Psoas muscle (tissue), 8 donors: ENCODE data around the gene HOXA4. TPM values are rescaled to one million over a fixed set of nuclear protein-coding genes. Genes with fewer than 3 reads are reported as not detected.

Experiments used
- ATAC-seq, 4 donors: fragments of 200-7000 bp; cut with Tn5 transposase; one replicate each; pipeline ENCODE4 v1.9.1; 2020; ENCODE audit warnings: moderate library complexity in 3 of 4, mild to moderate bottlenecking in 2 of 4
- DNase-seq, 2 donors: peaks; one replicate each; pipeline ENCODE4 v3.0.0-alpha.2; 2020
- H3K27ac ChIP-seq: fragments of 200-600 bp; one replicate; pipeline ENCODE4 v1.8.0; 2022
- H3K27me3 ChIP-seq, 3 donors: fragments of 200-600 bp in 1 of 3; one replicate each; pipeline versions ENCODE4 v1.6.1 to v1.8.0; 2013 to 2022; ENCODE audit warnings: low read length in 2 of 3, mild to moderate bottlenecking in 2 of 3, moderate library complexity in 1 of 3; ENCODE audit not compliant: insufficient read depth in 3 of 3
- H3K36me3 ChIP-seq, 2 donors: fragments of 200-600 bp in 1 of 2; one replicate each; pipeline versions ENCODE4 v1.6.1 to v1.8.0; 2013 to 2022; ENCODE audit warnings: low read depth in 1 of 2, mild to moderate bottlenecking in 1 of 2, moderate library complexity in 1 of 2; ENCODE audit not compliant: insufficient read depth in 1 of 2
- H3K4me1 ChIP-seq: fragments of 200-600 bp; one replicate; pipeline ENCODE4 v1.8.0; 2022
- H3K4me3 ChIP-seq: fragments of 200-600 bp; one replicate; pipeline ENCODE4 v1.8.0; 2022; ENCODE audit warnings: mild to moderate bottlenecking
- H3K9me3 ChIP-seq: fragments of 200-600 bp; one replicate; pipeline ENCODE4 v1.8.0; 2022
- CTCF ChIP-seq: fragments of 200-600 bp; IDR thresholded peaks from one replicate; pipeline ENCODE4 v1.8.0; 2022; ENCODE audit warnings: antibody characterized with exemption
- WGBS, 3 donors: extraction: QIAGEN DNeasy Blood & Tissue Kit; methylation state at CpG; one replicate each; pipeline versions ENCODE4 v1.1.6 to v1.1.7; 2013; 5-methylcytosine and 5-hydroxymethylcytosine counted together
- intact Hi-C, 2 donors: fragments of 100-400 bp; cut with DNase I; formaldehyde crosslinking; loops; one replicate each; pipeline versions ENCODE4 v1.11.0 to v1.14.2; 2022
- polyA plus RNA-seq, 3 donors: library from polyadenylated mRNA; stranded (reverse); fragments of 200-250 nt; gene quantifications; one replicate each; pipeline ENCODE4 v1.2.3, GENCODE V29; 2013
- total RNA-seq, 4 donors: library from RNA; stranded (reverse); fragmentation: NEBNext Ultra II Directional in 2 of 4; extraction: Animal tissue kit (Norgen Biotek cat#: 25700) in 2 of 4; gene quantifications; one replicate each; pipeline versions ENCODE4 v1.2.1 to v1.2.4, GENCODE V29; 2021 to 2023
- donor health status: healthy with polysubstance abuse.
- donor health status: DM: no; HTN: no; CAD: no; lungs with moderate emphysema.
- donor health status: Bipolar disorder and iron deficiency.
- donor health status: healthy.
- donor health status: DM: yes; HTN: yes; CAD: no.
- donor health status: DM: no; HTN: no; CAD: no.
- donor health status: DM: no; HTN: no; CAD: no.
- donor health status: DM: yes; HTN: yes; CAD: no.

Gene HOXA4
- total and polyA plus RNA-seq, 7 donors = 6.8 to 20.8 (median 10.1) TPM

GRCh38 chr7:27083646-27084045, 46.9 kb downstream of the HOXA4 start:
- Histone ChIP-seq H3K4me3 (no peak overlapping the region), H3K9me3 (no peaks in the 10 kb centered on the region), H3K27me3 (peaks cover 0 to 19% (median 6%) of the 10 kb centered on the region in 3 donors), H3K4me1 (no peaks in the 10 kb centered on the region), H3K36me3 (no peaks in the 10 kb centered on the region), H3K27ac (no peak overlapping the region)
- ATAC-seq = no peak
- intact Hi-C loops = no loop called here
- 89 to 92% (median 92%) methylated on average over 2 of the region's 2 CpGs for WGBS, 3 donors
- no peak for DNase-seq
- no peak for TF ChIP-seq CTCF

GRCh38 chr7:27082171-27082570, 48.4 kb downstream of the HOXA4 start:
- 71 to 92% (median 86%) methylated on average over 1 of the region's 1 CpG for WGBS, 3 donors

GRCh38 chr7:27080844-27081436, 49.6 kb downstream of the HOXA4 start:
- no peak for TF ChIP-seq CTCF
- Histone ChIP-seq H3K4me1 (no peaks in the 10 kb centered on the region), H3K9me3 (no peaks in the 10 kb centered on the region), H3K4me3 (no peak overlapping the region), H3K36me3 (no peaks in the 10 kb centered on the region), H3K27ac (no peak overlapping the region), H3K27me3 (no peaks in the 10 kb centered on the region)
- no peak for DNase-seq
- 81 to 84% (median 82%) methylated on average over 4 of the region's 4 CpGs for WGBS, 3 donors
- ATAC-seq = no peak
- intact Hi-C loops = no loop called here

More at GRCh38 chr7:27082171-27082570, 48.4 kb downstream of the HOXA4 start:
- Histone ChIP-seq H3K9me3 (no peaks in the 10 kb centered on the region), H3K27ac (no peak overlapping the region), H3K36me3 (no peaks in the 10 kb centered on the region), H3K4me3 (no peak overlapping the region), H3K4me1 (no peaks in the 10 kb centered on the region), H3K27me3 (peaks cover 0 to 4% (median 0%) of the 10 kb centered on the region in 3 donors)
- DNase-seq (no peak), ATAC-seq (no peak)
- intact Hi-C loops = no loop called here
- TF ChIP-seq CTCF = no peak

GRCh38 chr7:27079234-27079975, 51.2 kb downstream of the HOXA4 start:
- DNase-seq = no peak
- no peaks in the 10 kb centered on the region for H3K4me1 ChIP-seq
- 93 to 100% (median 94%) methylated on average over 1 of the region's 1 CpG for WGBS, 3 donors
- intact Hi-C loops = no loop called here
- no peak for TF ChIP-seq CTCF
- no peak overlapping the region for H3K4me3 ChIP-seq
- ATAC-seq = no peak
- H3K27ac ChIP-seq = no peak overlapping the region
- H3K27me3 ChIP-seq = no peaks in the 10 kb centered on the region
- H3K9me3 ChIP-seq = no peaks in the 10 kb centered on the region
- no peaks in the 10 kb centered on the region for H3K36me3 ChIP-seq
